Osteoblast (primary cell): ENCODE results near the gene TTC21A. TPM values are rescaled to one million over a fixed set of nuclear protein-coding genes. Genes with fewer than 3 reads are reported as not detected.

ENCODE experiments used
- DNase-seq: peaks from one replicate; pipeline ENCODE4 v3.0.0; 2011; ENCODE audit warnings: low spot score, mixed read lengths; ENCODE audit not compliant: insufficient read length; ENCODE audit errors: missing footprints
- H2AFZ ChIP-seq: 2 replicates; pipeline ENCODE4 v1.6.0; 2011; ENCODE audit warnings: mild to moderate bottlenecking, low read length
- H3K27ac ChIP-seq: 2 replicates; pipeline ENCODE4 v1.5.1; 2011; ENCODE audit warnings: mild to moderate bottlenecking, low read depth, low read length, moderate library complexity
- H3K27me3 ChIP-seq: 2 replicates; pipeline ENCODE4 v1.6.0; 2012; ENCODE audit warnings: mild to moderate bottlenecking, control low read depth, inconsistent platforms, low read length, moderate library complexity; ENCODE audit not compliant: insufficient read depth
- H3K36me3 ChIP-seq: 2 replicates; pipeline ENCODE4 v1.5.1; 2011; ENCODE audit warnings: mild to moderate bottlenecking, low read length, control low read depth, moderate library complexity; ENCODE audit not compliant: insufficient read depth
- H3K4me1 ChIP-seq: 2 replicates; pipeline ENCODE4 v1.5.1; 2011; ENCODE audit warnings: mild to moderate bottlenecking, low read length, control low read depth, moderate library complexity; ENCODE audit not compliant: insufficient read depth
- H3K4me2 ChIP-seq: 2 replicates; pipeline ENCODE4 v1.6.0; 2011; ENCODE audit warnings: mild to moderate bottlenecking, low read length; ENCODE audit not compliant: insufficient read depth
- H3K4me3 ChIP-seq: fragments of 200-600 bp; sonication (generic); 3 replicates; pipeline ENCODE4 v1.5.1; 2012; ENCODE audit warnings: mild to moderate bottlenecking, low read length, inconsistent platforms; ENCODE audit not compliant: insufficient read depth
- H3K79me2 ChIP-seq: 2 replicates; pipeline ENCODE4 v1.6.0; 2012; ENCODE audit warnings: mild to moderate bottlenecking, low read length, control low read depth, inconsistent platforms; ENCODE audit not compliant: insufficient read depth
- H3K9me3 ChIP-seq: 2 replicates; pipeline ENCODE4 v1.5.1; 2011; ENCODE audit warnings: low read depth, low read length, control low read depth
- H4K20me1 ChIP-seq: 2 replicates; pipeline ENCODE4 v1.6.0; 2012; ENCODE audit warnings: mild to moderate bottlenecking, low read length, control low read depth; ENCODE audit not compliant: insufficient read depth
- CTCF ChIP-seq: IDR thresholded peaks from 2 replicates; pipeline ENCODE4 v1.5.1; 2011; ENCODE audit warnings: mild to moderate bottlenecking, low read depth, low read length, moderate library complexity; ENCODE audit errors: extremely low read depth
- total RNA-seq: library from RNA; depleted of rRNA; stranded (reverse); fragments of >200 nt; gene quantifications from 2 replicates; pipeline ENCODE4 v1.2.3, GENCODE V29; 2012

The TTC21A gene
- total RNA-seq, 1 donor, result 6.9 TPM

- Histone ChIP-seq H4K20me1 (peaks cover 26% of the 10 kb centered on the region), H3K4me1 (no peaks in the 10 kb centered on the region), H2AFZ (no peak overlapping the region), H3K4me3 (no peak overlapping the region), H3K9me3 (no peaks in the 10 kb centered on the region), H3K79me2 (peaks cover 27% of the 10 kb centered on the region), H3K27me3 (no peaks in the 10 kb centered on the region), H3K27ac (no peak overlapping the region), H3K36me3 (peaks cover 72% of the 10 kb centered on the region), H3K4me2 (no peak overlapping the region)
- no peak for TF ChIP-seq CTCF
- DNase-seq, result no peak
Observed at GRCh38 chr3:39097716-39098472, 9.6 kb upstream of the TTC21A start.

- Histone ChIP-seq H3K4me1 (no peaks in the 10 kb centered on the region), H3K4me3 (no peak overlapping the region), H3K27me3 (no peaks in the 10 kb centered on the region), H3K27ac (no peak overlapping the region), H3K36me3 (peaks cover 69% of the 10 kb centered on the region), H3K4me2 (no peak overlapping the region), H3K79me2 (peaks cover 33% of the 10 kb centered on the region), H2AFZ (no peak overlapping the region), H3K9me3 (no peaks in the 10 kb centered on the region), H4K20me1 (peaks cover 30% of the 10 kb centered on the region)
- TF ChIP-seq CTCF, result no peak
- DNase-seq, result peak; percentile 35
Observed at GRCh38 chr3:39098473-39099000, 8.9 kb upstream of the TTC21A start.

- peaks cover 62% of the 10 kb centered on the region for H3K36me3 ChIP-seq
- H3K4me1 ChIP-seq, result no peaks in the 10 kb centered on the region
- no peak overlapping the region for H3K27ac ChIP-seq
- H3K9me3 ChIP-seq, result no peaks in the 10 kb centered on the region
- no peak overlapping the region for H2AFZ ChIP-seq
- peaks cover 37% of the 10 kb centered on the region for H4K20me1 ChIP-seq
- no peak overlapping the region for H3K4me2 ChIP-seq
- H3K79me2 ChIP-seq, result peaks cover 40% of the 10 kb centered on the region
- no peak overlapping the region for H3K4me3 ChIP-seq
- peak; percentile 46 for DNase-seq
- TF ChIP-seq CTCF, result no peak
- H3K27me3 ChIP-seq, result no peaks in the 10 kb centered on the region
Observed at GRCh38 chr3:39099242-39099641, 8.2 kb upstream of the TTC21A start.

- Histone ChIP-seq H3K36me3 (peaks cover 56% of the 10 kb centered on the region), H3K27ac (no peak overlapping the region), H3K27me3 (no peaks in the 10 kb centered on the region), H3K4me3 (no peak overlapping the region), H4K20me1 (peaks cover 44% of the 10 kb centered on the region), H3K4me1 (no peaks in the 10 kb centered on the region), H3K4me2 (no peak overlapping the region), H2AFZ (no peak overlapping the region), H3K9me3 (no peaks in the 10 kb centered on the region), H3K79me2 (peaks cover 47% of the 10 kb centered on the region)
- peak; percentile 81 for DNase-seq
- no peak for TF ChIP-seq CTCF
Observed at GRCh38 chr3:39099738-39100499, 7.6 kb upstream of the TTC21A start.
